GM19025 (cell line): Measurements from ENCODE around the gene MAX.
A peak's percentile ranks its signal among the peaks of the same experiment; 100 is the strongest.

Source experiments
- ATAC-seq: cut with Tn5 transposase; IDR thresholded peaks from one replicate; pipeline ENCODE4 v1.9.1; 2021; ENCODE audit warnings: mild to moderate bottlenecking, low read depth, moderate library complexity; ENCODE audit not compliant: unreplicated experiment

The MAX gene

GRCh38 chr14:65102441-65103149 is at the start of gene MAX:
TSS of gene MAX (minus strand) at chr14:65102517. CDS start at chr14:65102339, 178 bp downstream.
- ATAC-seq, result peak; percentile 83

GRCh38 chr14:65151609-65151956 is 49.3 kb upstream of the MAX start:
- ATAC-seq, result no peak

DNA sequence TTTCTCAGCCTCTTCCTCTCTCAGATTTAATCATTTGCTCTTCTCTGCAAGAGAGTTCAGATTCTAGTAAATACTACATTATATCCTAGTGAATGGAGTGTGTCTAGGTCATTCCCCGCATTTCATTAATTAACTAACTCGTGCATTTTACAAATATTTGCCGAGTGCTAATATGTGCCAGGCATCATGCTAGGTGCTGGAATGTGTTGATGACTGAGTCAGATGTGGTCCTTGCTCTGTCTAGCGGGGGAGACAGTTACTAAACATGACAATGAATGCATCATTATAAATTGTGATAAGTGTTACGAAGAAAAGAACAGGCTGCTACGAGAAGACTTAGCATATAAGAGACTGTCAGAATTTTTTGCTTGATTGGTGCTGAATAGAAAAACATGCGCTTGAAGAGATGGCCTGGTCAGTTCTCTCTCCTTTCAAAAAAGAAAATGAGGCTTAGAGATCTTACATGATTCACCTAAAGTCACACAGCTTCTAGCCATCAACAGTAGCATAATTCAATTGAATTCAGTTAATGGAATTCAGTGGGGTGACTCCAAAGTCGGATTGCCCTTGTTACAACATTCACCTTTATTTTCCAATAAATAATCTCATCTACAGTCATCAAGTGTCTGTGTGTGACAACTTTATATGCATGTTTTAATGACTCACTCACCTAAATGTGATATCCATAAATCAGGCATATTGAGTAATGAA is 48.7 kb upstream of the MAX start:
- no peak for ATAC-seq

DNA sequence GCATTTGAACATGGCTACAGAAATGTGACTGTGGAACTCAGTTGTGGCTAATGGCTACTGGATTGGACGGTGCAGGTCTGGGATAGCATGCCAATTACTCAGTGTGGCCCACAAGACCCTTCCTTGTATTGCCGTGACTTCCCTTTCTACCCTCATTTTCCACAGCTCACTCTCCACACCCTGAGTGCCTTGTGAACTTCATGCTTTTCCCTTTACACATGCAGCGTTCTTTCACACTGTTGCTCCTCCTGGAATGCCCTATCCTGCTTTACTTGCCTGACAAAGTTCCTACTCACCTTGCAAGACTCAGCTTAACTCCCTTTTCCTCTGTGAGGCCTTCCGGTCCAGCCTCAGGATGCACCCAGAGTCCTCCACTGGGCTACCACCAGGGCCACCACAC is 46.8 kb upstream of the MAX start:
- ATAC-seq, result no peak

DNA sequence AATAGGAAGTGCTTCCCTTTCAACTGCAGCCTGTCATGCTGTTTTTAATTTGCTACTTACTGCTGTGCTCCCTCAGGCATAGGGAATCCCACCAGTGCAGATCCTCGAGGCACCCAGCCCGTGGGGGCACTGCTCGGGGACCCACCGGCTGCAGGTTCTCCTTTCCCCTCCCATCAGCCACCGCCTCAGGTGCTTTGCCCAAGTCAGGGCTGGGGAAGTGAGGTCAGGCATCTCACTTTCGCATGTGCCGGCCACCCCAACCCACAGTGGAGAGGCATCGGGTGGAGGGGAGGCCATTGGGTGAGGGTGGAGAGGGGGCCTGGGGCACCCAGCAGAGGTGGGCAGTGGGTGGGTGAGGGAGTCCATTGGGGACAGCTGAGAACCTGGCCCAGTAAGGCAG is 41.9 kb upstream of the MAX start:
- no peak for ATAC-seq

GRCh38 chr14:65142914-65143625 is 40.8 kb upstream of the MAX start:
- no peak for ATAC-seq

DNA sequence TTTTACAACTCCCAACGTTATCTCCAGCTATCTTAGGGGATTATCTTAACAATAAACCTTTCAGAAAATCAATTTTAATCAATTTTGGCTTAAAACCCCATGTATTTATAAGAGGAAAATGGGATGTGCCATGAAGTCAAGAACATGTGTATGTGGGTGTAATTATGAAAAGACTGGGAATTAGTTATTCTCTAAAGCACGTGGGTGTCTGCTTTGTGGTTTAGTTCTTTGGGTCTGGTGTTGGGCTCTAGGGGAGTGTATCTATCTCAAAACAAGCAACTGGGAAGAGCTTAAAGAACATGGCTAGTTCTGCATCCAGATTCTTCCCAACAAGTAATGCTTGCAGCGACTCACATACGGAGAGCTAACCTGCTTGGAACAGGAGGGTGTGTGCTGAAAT is 40.1 kb upstream of the MAX start:
- no peak for ATAC-seq

- ATAC-seq, result no peak
Observed at GRCh38 chr14:65141523-65141922, 39.2 kb upstream of the MAX start.

- ATAC-seq, result no peak
Observed at GRCh38 chr14:65137648-65138307, 35.5 kb upstream of the MAX start.

GRCh38 chr14:65134651-65135579 is 32.6 kb upstream of the MAX start:
- ATAC-seq, result no peak

DNA sequence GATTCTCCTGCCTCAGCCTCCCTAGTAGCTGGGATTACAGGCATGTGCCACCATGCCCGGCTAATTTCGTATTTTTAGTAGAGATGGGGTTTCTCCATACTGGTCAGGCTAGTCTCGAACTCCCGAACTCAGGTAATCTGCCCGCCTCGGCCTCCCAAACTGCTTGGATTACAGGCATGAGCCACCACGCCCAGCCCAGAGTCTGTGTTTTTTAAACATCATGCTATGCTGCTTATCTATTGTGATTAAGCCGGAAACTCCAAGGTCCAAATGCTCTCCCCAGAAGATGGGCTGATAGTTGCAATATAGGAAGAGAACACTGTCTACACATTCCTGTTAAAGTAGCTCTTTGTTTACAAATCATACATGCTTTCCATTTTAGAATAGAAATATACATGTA is 30.5 kb upstream of the MAX start:
- ATAC-seq, result no peak

DNA sequence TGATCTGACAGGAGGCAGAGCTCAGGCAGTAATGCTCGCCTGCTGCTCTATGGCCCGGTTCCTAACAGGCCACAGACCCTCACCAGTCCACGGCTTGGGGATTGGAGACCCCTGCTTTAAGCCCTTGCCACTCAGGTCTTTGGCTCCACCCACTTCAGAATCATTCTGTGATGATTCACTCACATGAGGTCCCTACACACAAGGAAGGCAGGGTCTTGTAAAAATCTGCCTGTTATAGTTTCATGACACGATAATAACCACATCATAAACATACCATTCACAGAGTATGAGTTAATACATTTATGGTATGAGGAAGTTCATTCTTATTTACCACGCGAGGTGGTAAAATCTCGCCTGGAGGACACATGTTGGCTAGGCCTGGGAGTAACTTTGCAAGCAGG is 29.0 kb upstream of the MAX start:
- no peak for ATAC-seq

GRCh38 chr14:65128096-65128495 is 25.8 kb upstream of the MAX start:
- no peak for ATAC-seq

DNA sequence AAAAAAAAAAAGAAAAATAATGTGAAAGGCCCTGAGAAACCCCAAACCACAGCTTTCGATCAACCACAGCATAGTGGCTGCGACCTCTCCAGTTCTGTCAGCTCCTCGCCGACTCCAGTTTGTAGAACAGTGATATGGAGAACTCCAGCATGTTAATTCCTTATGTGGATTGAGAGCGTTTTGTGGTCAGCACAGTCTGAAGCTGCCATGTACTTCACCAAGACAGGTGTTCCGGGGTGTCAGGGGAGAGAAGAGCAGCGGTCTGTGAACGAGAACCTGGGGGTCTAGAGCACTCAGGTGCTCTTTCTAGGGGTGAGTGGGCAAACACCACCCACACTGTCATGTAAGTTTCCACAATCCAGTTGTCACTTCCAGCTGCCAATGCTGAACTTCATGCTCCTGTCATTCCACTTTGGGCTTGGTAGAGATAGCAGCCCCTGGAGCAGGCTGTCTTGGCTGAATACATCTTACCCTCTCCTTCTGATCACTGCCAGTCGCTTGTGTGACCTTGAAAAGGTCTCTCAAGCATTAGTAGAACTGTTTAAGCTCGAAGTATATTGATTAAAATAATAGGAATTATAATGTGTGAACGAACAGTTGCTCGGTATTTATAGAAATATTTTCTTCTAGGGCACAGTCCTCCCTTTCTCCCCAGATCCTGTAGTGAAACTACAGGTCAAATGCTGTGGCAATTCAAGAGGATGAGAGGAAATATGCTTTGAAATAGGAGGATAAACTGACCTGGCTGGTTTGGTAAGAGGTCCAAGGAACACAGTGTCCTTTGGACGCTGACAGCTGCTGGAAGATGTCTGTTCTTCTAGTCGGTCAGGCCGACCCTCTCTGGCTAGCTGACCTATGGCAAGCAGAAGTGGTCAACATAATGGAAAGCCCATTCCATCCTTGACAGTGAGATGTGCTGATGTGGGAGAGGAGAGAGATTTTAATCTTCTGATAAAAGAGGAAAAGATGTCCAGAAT is 15.7 kb upstream of the MAX start:
- ATAC-seq, result no peak

DNA sequence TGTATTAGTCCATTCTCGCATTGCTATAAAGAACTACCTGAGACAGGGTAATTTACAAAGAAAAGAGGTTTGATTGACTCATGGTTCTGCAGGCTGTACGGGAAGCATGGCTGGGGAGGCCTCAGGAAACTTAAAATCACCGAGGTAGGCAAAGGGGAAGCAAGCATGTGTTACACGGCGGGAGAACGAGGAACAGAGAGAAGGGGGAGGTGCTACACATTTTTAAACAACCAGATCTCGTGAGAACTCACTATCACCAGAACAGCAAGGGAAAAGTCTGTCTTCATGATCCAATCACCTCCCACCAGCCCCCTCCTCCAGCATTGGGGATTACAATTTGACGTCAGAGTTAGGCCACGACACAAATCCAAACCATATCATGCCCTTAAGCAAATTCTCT is 13.3 kb upstream of the MAX start:
- no peak for ATAC-seq

- no peak for ATAC-seq
Observed at GRCh38 chr14:65110525-65110924, 8.2 kb upstream of the MAX start.

- no peak for ATAC-seq
Observed at GRCh38 chr14:65109357-65109756, 7.0 kb upstream of the MAX start.

- no peak for ATAC-seq
Observed at GRCh38 chr14:65107200-65107599, 4.9 kb upstream of the MAX start.

DNA sequence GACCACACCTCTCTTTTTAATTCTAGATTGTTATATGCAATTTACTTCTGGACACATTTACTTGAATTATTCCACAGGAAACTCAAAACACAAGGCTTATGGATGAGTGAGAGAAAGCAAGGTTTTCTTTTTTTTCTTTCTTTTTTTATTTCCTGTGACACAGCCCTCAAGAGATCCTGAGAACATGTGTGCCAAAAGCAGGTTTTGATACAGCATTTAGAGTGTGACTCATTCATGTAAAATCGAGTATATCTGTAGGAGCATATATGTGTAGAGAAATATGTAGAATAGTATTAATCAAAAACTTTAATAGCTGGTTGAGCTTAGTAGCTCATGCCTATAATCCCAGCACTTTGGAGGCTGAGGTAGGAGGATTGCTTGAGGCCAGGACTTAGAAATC is 4.4 kb upstream of the MAX start:
- no peak for ATAC-seq
